B cell (primary cell): ENCODE results near the gene NBDY. TPM values are rescaled to one million over a fixed set of nuclear protein-coding genes. Genes with fewer than 3 reads are reported as not detected.

Experiments used
- ATAC-seq: fragments of 200-7000 bp; cut with Tn5 transposase; one replicate; pipeline ENCODE4 v1.10.0; 2021; ENCODE audit warnings: low read depth, mild to moderate bottlenecking, moderate number of reproducible peaks, moderate library complexity
- CTCF ChIA-PET: fragments of 350-600 bp; sonication (Branson Sonifier 250); formaldehyde crosslinking; loops from one replicate; lab custom pipeline; 2021; ENCODE audit warnings: antibody characterized with exemption, inconsistent platforms; lab: Charles Lee
- POLR2A ChIA-PET: fragments of 350-600 bp; sonication (Branson Sonifier 250); formaldehyde crosslinking; loops from one replicate; lab custom pipeline; 2021; ENCODE audit warnings: antibody characterized with exemption; lab: Charles Lee
- DNase-seq: peaks from one replicate; pipeline ENCODE4 v3.0.0; 2013
- H2AFZ ChIP-seq: 2 replicates; pipeline ENCODE4 v1.6.1; 2012; ENCODE audit warnings: mild to moderate bottlenecking, low read depth, low read length; ENCODE audit not compliant: insufficient read depth, poor library complexity, severe bottlenecking
- H3K27ac ChIP-seq, 2 donors: 1 replicate in 1 of 2; 2 replicates in 1 of 2; pipeline ENCODE4 v1.5.1; 2012 to 2013; ENCODE audit warnings: low read length in 2 of 2, mild to moderate bottlenecking in 2 of 2, moderate library complexity in 1 of 2
- H3K27me3 ChIP-seq, 4 experiments: fragments of 200-600 bp in 1 of 4; sonication (generic) in 1 of 4; replicated peaks in 1 of 4; 1 replicate in 2 of 4; 2 replicates in 2 of 4; pipeline versions ENCODE4 v1.6.1 to v1.7.0; 2013 to 2016; ENCODE audit warnings: low read length in 3 of 4, mild to moderate bottlenecking in 2 of 4, mixed read lengths in 1 of 4, moderate library complexity in 1 of 4; ENCODE audit not compliant: insufficient read depth in 4 of 4, control insufficient read depth in 3 of 4; ENCODE audit errors: control extremely low read depth in 1 of 4
- H3K36me3 ChIP-seq, 2 experiments: replicated peaks in 1 of 2; 1 replicate in 1 of 2; 2 replicates in 1 of 2; pipeline versions ENCODE4 v1.6.1 to v1.7.1; 2013; ENCODE audit warnings: low read length in 1 of 2; ENCODE audit not compliant: insufficient read depth in 2 of 2, control insufficient read depth in 1 of 2; ENCODE audit errors: control extremely low read depth in 1 of 2, extremely low read depth in 1 of 2
- H3K4me1 ChIP-seq, 2 donors: fragments of 200-600 bp in 1 of 2; sonication (generic) in 1 of 2; 1 replicate in 1 of 2; 2 replicates in 1 of 2; pipeline versions ENCODE4 v1.5.1 to v1.6.1; 2013 to 2017; ENCODE audit warnings: low read length in 2 of 2; ENCODE audit not compliant: control insufficient read depth in 2 of 2, insufficient read depth in 2 of 2
- H3K4me2 ChIP-seq: replicated peaks from 2 replicates; pipeline ENCODE3; 2012; ENCODE audit warnings: mild to moderate bottlenecking, low read depth, low read length; ENCODE audit not compliant: poor library complexity, severe bottlenecking
- H3K4me3 ChIP-seq, 5 experiments: fragments of 200-600 bp in 1 of 5; sonication (generic) in 1 of 5; 1 replicate in 3 of 5; 2 replicates in 2 of 5; pipeline versions ENCODE4 v1.5.1 to v1.7.0; 2011 to 2016; ENCODE audit warnings: low read length in 4 of 5, mild to moderate bottlenecking in 4 of 5, low read depth in 2 of 5, control low read depth in 1 of 5, moderate library complexity in 1 of 5; ENCODE audit not compliant: insufficient read depth in 1 of 5; ENCODE audit errors: control extremely low read depth in 1 of 5, extremely low read depth in 1 of 5
- H3K79me2 ChIP-seq: fragments of 200-600 bp; sonication (generic); one replicate; pipeline ENCODE4 v1.6.0; 2016; ENCODE audit warnings: low read length; ENCODE audit not compliant: control insufficient read depth, insufficient read depth
- H3K9ac ChIP-seq: fragments of 200-600 bp; sonication (generic); 2 replicates; pipeline ENCODE4 v1.6.1; 2017; ENCODE audit warnings: mild to moderate bottlenecking, low read length, moderate library complexity
- H3K9me3 ChIP-seq, 3 donors: one replicate each; pipeline versions ENCODE4 v1.6.1 to v1.7.1; 2013; ENCODE audit warnings: low read length in 2 of 3; ENCODE audit not compliant: control insufficient read depth in 2 of 3, insufficient read depth in 1 of 3; ENCODE audit errors: control extremely low read depth in 1 of 3
- H4K20me1 ChIP-seq: 2 replicates; pipeline ENCODE4 v1.6.0; 2012; ENCODE audit warnings: mild to moderate bottlenecking, low read length; ENCODE audit not compliant: insufficient read depth, control insufficient read depth, poor library complexity, severe bottlenecking
- H3K27ac Mint-ChIP-seq: one replicate; pipeline ENCODE4 v1.8.0; 2021; ENCODE audit warnings: mixed read lengths
- H3K27me3 Mint-ChIP-seq: one replicate; pipeline ENCODE4 v1.8.0; 2021; ENCODE audit warnings: mixed read lengths
- H3K4me1 Mint-ChIP-seq: one replicate; pipeline ENCODE4 v1.8.0; 2021; ENCODE audit warnings: mixed read lengths
- H3K4me3 Mint-ChIP-seq: one replicate; pipeline ENCODE4 v1.8.0; 2021; ENCODE audit warnings: mixed read lengths
- H3K9me3 Mint-ChIP-seq: one replicate; pipeline ENCODE4 v1.8.0; 2022; ENCODE audit warnings: mixed read lengths; ENCODE audit not compliant: insufficient read depth
- EZH2 ChIP-seq: IDR thresholded peaks from 2 replicates; pipeline ENCODE4 v1.6.1; 2012; ENCODE audit warnings: borderline replicate concordance, low read depth, mild to moderate bottlenecking, moderate library complexity, low read length; ENCODE audit not compliant: insufficient read depth, poor library complexity, severe bottlenecking
- WGBS: methylation state at CpG from one replicate; pipeline ENCODE4 v1.1.5; 2013; ENCODE audit warnings: missing lambda C conversion rate; ENCODE audit not compliant: insufficient coverage; 5-methylcytosine and 5-hydroxymethylcytosine counted together
- intact Hi-C: fragments of 100-400 bp; cut with micrococcal nuclease; formaldehyde crosslinking; loops from one replicate; pipeline ENCODE4 v1.10.0; 2022
- polyA plus RNA-seq: library from polyadenylated mRNA; depleted of rRNA; stranded (reverse); fragments of >200 nt; gene quantifications from 2 replicates; pipeline ENCODE4 v1.2.3, GENCODE V29; 2012
- total RNA-seq, 2 donors: library from RNA; stranded (reverse); fragments of 120-200 nt in 1 of 2; gene quantifications; 1 replicate in 1 of 2; 2 replicates in 1 of 2; pipeline versions ENCODE4 v1.2.3 to v1.2.4, GENCODE V29; 2013 to 2022
- TF ChIP-seq, protein P1 (sequence below): fragments of 200-600 bp; IDR thresholded peaks from one replicate; pipeline ENCODE4 v1.8.0; 2022; ENCODE audit warnings: antibody characterized with exemption, mild to moderate bottlenecking

NBDY gene
- total and polyA plus RNA-seq, 2 donors (not counting 1 experiment from before 2014, with no cell fraction given) = 26.7 to 36.5 TPM

DNA sequence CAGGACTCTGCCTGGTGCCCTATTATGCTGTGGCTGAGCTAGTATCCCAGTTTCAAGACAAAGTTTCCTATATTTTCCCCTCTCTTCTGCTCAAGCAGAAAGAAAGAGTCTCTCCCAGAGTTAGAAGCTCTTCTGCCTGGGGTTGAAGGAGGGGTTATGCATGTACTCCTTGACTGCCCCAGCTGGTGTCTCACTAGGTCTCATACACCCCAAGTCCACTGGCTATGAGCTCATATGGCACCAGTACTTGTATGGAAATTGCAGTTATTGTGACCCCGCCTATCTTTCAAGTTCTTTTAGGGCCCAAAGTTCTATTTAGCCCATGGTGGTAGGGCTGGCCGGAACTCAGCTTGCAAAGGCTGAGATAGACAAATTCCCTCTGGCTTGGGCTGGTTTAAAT is 131.8 kb downstream of the NBDY start:
- Histone ChIP-seq H3K27me3 (no peaks in the 10 kb centered on the region), H3K9me3 (no peaks in the 10 kb centered on the region), H3K79me2 (no peaks in the 10 kb centered on the region), H3K4me2 (no peak overlapping the region), H3K4me3 (no peak overlapping the region), H3K4me1 (no peaks in the 10 kb centered on the region), H3K27ac (no peak overlapping the region), H4K20me1 (no peaks in the 10 kb centered on the region), H3K9ac (no peak overlapping the region), H2AFZ (no peak overlapping the region), H3K36me3 (no peaks in the 10 kb centered on the region)
- intact Hi-C loops = no loop called here
- WGBS = 90% methylated on average over 2 of the region's 2 CpGs
- no peak for TF ChIP-seq EZH2
- TF ChIP-seq, protein P1, sequence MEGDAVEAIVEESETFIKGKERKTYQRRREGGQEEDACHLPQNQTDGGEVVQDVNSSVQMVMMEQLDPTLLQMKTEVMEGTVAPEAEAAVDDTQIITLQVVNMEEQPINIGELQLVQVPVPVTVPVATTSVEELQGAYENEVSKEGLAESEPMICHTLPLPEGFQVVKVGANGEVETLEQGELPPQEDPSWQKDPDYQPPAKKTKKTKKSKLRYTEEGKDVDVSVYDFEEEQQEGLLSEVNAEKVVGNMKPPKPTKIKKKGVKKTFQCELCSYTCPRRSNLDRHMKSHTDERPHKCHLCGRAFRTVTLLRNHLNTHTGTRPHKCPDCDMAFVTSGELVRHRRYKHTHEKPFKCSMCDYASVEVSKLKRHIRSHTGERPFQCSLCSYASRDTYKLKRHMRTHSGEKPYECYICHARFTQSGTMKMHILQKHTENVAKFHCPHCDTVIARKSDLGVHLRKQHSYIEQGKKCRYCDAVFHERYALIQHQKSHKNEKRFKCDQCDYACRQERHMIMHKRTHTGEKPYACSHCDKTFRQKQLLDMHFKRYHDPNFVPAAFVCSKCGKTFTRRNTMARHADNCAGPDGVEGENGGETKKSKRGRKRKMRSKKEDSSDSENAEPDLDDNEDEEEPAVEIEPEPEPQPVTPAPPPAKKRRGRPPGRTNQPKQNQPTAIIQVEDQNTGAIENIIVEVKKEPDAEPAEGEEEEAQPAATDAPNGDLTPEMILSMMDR = no peak
- H3K4me3 Mint-ChIP-seq = no peak overlapping the region
- ATAC-seq (no peak), DNase-seq (no peak)
- H3K4me1 Mint-ChIP-seq = no peaks in the 10 kb centered on the region
- ChIA-PET CTCF (no interaction called here), POLR2A (interaction anchor here (0.6 kb wide), 1 partner anchor 48 kb away, joined by 3 read pairs; no protein-coding TSS in a partner anchor)
- no peaks in the 10 kb centered on the region for H3K27me3 Mint-ChIP-seq
- no peak overlapping the region for H3K27ac Mint-ChIP-seq
- H3K9me3 Mint-ChIP-seq = no peaks in the 10 kb centered on the region

Other genes starting within 250 kb of the NBDY start
- gene UBQLN2, start 165.6 kb upstream of the NBDY start, total RNA-seq = 33.8 and 35.3 TPM in 2 replicates
- 20.7 and 22.4 TPM in 2 replicates for gene UBQLN2, start 165.6 kb upstream of the NBDY start, polyA plus RNA-seq